ENCODE measurements around the gene PTPRG. TPM values are rescaled to one million over a fixed set of nuclear protein-coding genes. Genes with fewer than 3 reads are reported as not detected.

PTPRG gene
- total RNA-seq, 1 experiment from 2014 or later = 11.7 TPM

DNA sequence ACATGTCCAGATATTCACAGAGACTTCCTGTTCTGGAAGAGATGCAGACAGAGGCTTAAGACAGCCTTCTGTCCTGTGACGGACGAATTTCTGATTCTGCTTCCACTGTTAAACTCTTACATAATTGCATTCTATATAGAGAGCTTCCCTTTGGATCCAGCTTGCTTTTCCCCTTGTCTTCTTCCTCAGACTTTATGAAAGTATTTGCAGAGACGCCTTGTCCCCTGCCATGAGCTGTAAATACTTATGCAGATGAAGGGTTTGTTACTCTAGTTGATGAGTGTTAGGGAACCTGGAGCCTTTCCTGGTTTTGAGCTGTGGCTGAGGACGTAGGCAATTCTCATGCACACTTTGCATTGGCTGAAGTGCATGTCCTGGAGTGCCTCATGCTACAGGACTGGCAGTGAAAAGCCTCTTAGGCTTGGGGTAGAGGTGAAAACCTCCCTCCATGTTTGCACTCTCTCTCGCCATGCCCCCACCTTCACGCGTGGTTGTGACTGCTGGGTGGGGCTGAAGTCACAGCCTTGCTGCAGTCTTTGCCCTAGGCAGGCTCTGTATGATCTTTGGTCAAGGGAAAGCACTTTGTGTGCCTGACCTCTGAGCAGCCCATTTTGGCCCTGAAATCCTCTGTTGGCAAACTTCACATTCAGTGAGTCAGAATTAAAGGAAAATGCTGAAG, 286.6 kb downstream of the PTPRG start:
- Histone ChIP-seq H3K9me3 (ENCODE audit: low read depth, low read length, poor library complexity, severe bottlenecking) (no peaks in the 10 kb centered on the region), H3K27ac (ENCODE audit: low read depth, low read length, poor library complexity, severe bottlenecking) (no peak overlapping the region), H3K4me1 (ENCODE audit: insufficient read depth, low read length, poor library complexity, severe bottlenecking) (peaks cover 4% of the 10 kb centered on the region), H3K36me3 (ENCODE audit: insufficient read depth, low read length, poor library complexity, severe bottlenecking) (no peaks in the 10 kb centered on the region), H3K27me3 (replicated peaks; ENCODE audit: insufficient read depth, low read depth, low read length, poor library complexity) (no peaks in the 10 kb centered on the region), H3K4me3 (ENCODE audit: low read depth, low read length, poor library complexity, severe bottlenecking) (no peak overlapping the region)
- TF ChIP-seq, protein P1, sequence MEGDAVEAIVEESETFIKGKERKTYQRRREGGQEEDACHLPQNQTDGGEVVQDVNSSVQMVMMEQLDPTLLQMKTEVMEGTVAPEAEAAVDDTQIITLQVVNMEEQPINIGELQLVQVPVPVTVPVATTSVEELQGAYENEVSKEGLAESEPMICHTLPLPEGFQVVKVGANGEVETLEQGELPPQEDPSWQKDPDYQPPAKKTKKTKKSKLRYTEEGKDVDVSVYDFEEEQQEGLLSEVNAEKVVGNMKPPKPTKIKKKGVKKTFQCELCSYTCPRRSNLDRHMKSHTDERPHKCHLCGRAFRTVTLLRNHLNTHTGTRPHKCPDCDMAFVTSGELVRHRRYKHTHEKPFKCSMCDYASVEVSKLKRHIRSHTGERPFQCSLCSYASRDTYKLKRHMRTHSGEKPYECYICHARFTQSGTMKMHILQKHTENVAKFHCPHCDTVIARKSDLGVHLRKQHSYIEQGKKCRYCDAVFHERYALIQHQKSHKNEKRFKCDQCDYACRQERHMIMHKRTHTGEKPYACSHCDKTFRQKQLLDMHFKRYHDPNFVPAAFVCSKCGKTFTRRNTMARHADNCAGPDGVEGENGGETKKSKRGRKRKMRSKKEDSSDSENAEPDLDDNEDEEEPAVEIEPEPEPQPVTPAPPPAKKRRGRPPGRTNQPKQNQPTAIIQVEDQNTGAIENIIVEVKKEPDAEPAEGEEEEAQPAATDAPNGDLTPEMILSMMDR (conservative IDR thresholded peaks at IDR 0.05; ENCODE audit: low read depth, low read length) = no peak
- no peak for TF ChIP-seq EZH2 (IDR thresholded peaks at IDR 0.05; ENCODE audit: borderline replicate concordance, low read depth, low read length, poor library complexity, severe bottlenecking)
- POLR2A ChIA-PET (ENCODE audit: low non-redundant PET) = no interaction called here
- intact Hi-C loops (cut with micrococcal nuclease; ENCODE audit: unreplicated experiment) = loop anchor here (2.0 kb wide), 1 partner anchor 283 kb away; no protein-coding TSS in a partner anchor
- no TSS peak for BruUV-seq (replicated peaks)
- DNase-seq (ENCODE audit: low spot score) = no peak
- CTCF ChIA-PET = no interaction called here

DNA sequence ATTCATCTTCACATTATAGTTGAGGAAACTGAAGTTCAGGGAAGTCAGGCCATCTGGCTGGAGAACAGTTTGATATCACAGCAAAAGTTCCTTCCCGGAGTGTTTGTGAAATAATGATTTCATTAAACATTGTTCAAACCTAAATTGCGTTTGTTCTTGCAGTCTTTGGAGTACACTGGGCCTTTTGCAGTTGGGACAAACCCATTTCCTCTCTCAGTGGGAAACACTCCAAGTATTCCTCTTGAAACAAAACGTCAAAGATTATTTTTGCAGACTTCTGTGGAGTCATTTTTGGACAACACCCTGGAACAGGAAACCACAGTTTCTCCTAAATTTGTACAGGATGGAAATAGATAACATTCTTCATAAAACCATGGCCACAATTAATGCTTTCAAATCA, 287.5 kb downstream of the PTPRG start:
- BruUV-seq (replicated peaks) = no TSS peak
- DNase-seq (ENCODE audit: low spot score) = peak; percentile 74

DNA sequence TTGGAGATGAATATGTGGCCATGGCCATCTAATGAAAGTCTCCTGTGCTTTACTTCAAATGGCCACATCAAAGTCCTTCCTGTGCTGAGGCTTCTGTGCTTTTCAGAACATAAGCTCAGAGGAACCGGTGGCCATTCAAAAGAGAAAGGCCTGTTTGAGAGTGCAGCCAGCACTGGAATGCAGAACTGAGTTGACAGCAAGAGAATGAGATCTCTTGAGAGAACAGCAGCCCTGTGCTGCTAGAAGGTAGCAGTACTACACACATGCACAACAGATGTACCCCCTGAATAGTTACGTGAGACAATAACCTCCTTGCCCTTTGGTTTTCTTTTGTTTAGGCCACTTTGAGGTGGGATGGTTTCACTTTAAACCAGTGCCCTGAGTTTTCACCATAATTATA, 292.5 kb downstream of the PTPRG start:
- DNase-seq (ENCODE audit: low spot score) = no peak
- H3K27me3 ChIP-seq (replicated peaks; ENCODE audit: insufficient read depth, low read depth, low read length, poor library complexity) = no peaks in the 10 kb centered on the region
- H3K4me1 ChIP-seq (ENCODE audit: insufficient read depth, low read length, poor library complexity, severe bottlenecking) = peaks cover 4% of the 10 kb centered on the region
- H3K27ac ChIP-seq (ENCODE audit: low read depth, low read length, poor library complexity, severe bottlenecking) = no peak overlapping the region
- ChIA-PET POLR2A (ENCODE audit: low non-redundant PET) (no interaction called here), CTCF (no interaction called here)
- H3K4me3 ChIP-seq (ENCODE audit: low read depth, low read length, poor library complexity, severe bottlenecking) = no peak overlapping the region
- no peaks in the 10 kb centered on the region for H3K9me3 ChIP-seq (ENCODE audit: low read depth, low read length, poor library complexity, severe bottlenecking)
- no TSS peak for BruUV-seq (replicated peaks)
- intact Hi-C loops (cut with micrococcal nuclease; ENCODE audit: unreplicated experiment) = no loop called here
- H3K36me3 ChIP-seq (ENCODE audit: insufficient read depth, low read length, poor library complexity, severe bottlenecking) = no peaks in the 10 kb centered on the region
- no peak for TF ChIP-seq EZH2 (IDR thresholded peaks at IDR 0.05; ENCODE audit: borderline replicate concordance, low read depth, low read length, poor library complexity, severe bottlenecking)
- TF ChIP-seq, protein P1 (conservative IDR thresholded peaks at IDR 0.05; ENCODE audit: low read depth, low read length) = no peak

More for the DNA sequence above, 287.5 kb downstream of the PTPRG start:
- Histone ChIP-seq H3K4me1 (ENCODE audit: insufficient read depth, low read length, poor library complexity, severe bottlenecking) (peaks cover 4% of the 10 kb centered on the region), H3K36me3 (ENCODE audit: insufficient read depth, low read length, poor library complexity, severe bottlenecking) (no peaks in the 10 kb centered on the region), H3K9me3 (ENCODE audit: low read depth, low read length, poor library complexity, severe bottlenecking) (no peaks in the 10 kb centered on the region), H3K27ac (ENCODE audit: low read depth, low read length, poor library complexity, severe bottlenecking) (no peak overlapping the region), H3K4me3 (ENCODE audit: low read depth, low read length, poor library complexity, severe bottlenecking) (no peak overlapping the region), H3K27me3 (replicated peaks; ENCODE audit: insufficient read depth, low read depth, low read length, poor library complexity) (no peaks in the 10 kb centered on the region)
- ChIA-PET POLR2A (ENCODE audit: low non-redundant PET) (no interaction called here), CTCF (no interaction called here)
- TF ChIP-seq, protein P1 (conservative IDR thresholded peaks at IDR 0.05; ENCODE audit: low read depth, low read length) = no peak
- TF ChIP-seq EZH2 (IDR thresholded peaks at IDR 0.05; ENCODE audit: borderline replicate concordance, low read depth, low read length, poor library complexity, severe bottlenecking) = no peak
- intact Hi-C loops (cut with micrococcal nuclease; ENCODE audit: unreplicated experiment) = loop anchor here (2.0 kb wide), 1 partner anchor 284 kb away; no protein-coding TSS in a partner anchor
